ENCODE data around the gene DDX25. TPM values are rescaled to one million over a fixed set of nuclear protein-coding genes. Genes with fewer than 3 reads are reported as not detected.

The DDX25 gene
- total and polyA plus RNA-seq, 10 of the 15 experiments (the other 5 are each of a cell fraction or from before 2014, with no cell fraction given): 0.05 TPM; not detected in 9

GRCh38 chr11:125923012-125923579 lies 18.8 kb downstream of the DDX25 start:
- H3K79me2 ChIP-seq (ENCODE audit: control insufficient read depth, insufficient read depth, low read length): no peaks in the 10 kb centered on the region
- CTCF ChIA-PET: interaction anchor here (0.7 to 5.9 kb wide), 12 partner anchors 12 to 558 kb away, joined by 3 to 120 read pairs (median 4); partner anchors contain the start of gene PUS3
- H4K20me1 ChIP-seq (ENCODE audit: control insufficient read depth, insufficient read depth): no peaks in the 10 kb centered on the region
- no peak overlapping the region for H3K4me2 ChIP-seq (ENCODE audit: control insufficient read depth, insufficient read depth)
- no peak overlapping the region for H2AFZ ChIP-seq (ENCODE audit: control insufficient read depth, low read depth, low read length)
- no peak overlapping the region for H3K9ac ChIP-seq (ENCODE audit: control insufficient read depth, insufficient read depth, low read length)
- intact Hi-C loops (cut with micrococcal nuclease; ENCODE audit: unreplicated experiment) (loop anchor here (1.0 to 10.0 kb wide), 4 partner anchors 139 to 392 kb away; partner anchors contain the start of gene CDON), in situ Hi-C loops (cut with MboI) (loop anchor here (5.0 kb wide), 1 partner anchor 269 kb away; no protein-coding TSS in a partner anchor)
- H3K27ac ChIP-seq (ENCODE audit: control insufficient read depth, insufficient read depth): no peak overlapping the region
- H3K36me3 ChIP-seq (ENCODE audit: control insufficient read depth in 2 of 2, insufficient read depth in 2 of 2, low read length in 1 of 2): no peaks in the 10 kb centered on the region
- no peaks in the 10 kb centered on the region for H3K9me3 ChIP-seq (replicated peaks; ENCODE audit: control insufficient read depth, insufficient read depth, low read length)
- no TSS peak for BruUV-seq (replicated peaks)
- RAD21 ChIA-PET (ENCODE audit: unreplicated experiment): interaction anchor here (2.0 to 3.7 kb wide), 2 partner anchors 266 to 270 kb away, joined by 6 to 27 read pairs; no protein-coding TSS in a partner anchor
- POLR2A ChIA-PET: interaction anchor here (0.6 kb wide), 1 partner anchor 164 kb away, joined by 3 read pairs; no protein-coding TSS in a partner anchor
- no peaks in the 10 kb centered on the region for H3K27me3 ChIP-seq (replicated peaks in 1 of 2; ENCODE audit: control insufficient read depth in 2 of 2, insufficient read depth in 2 of 2, low read length in 1 of 2)
- SMC1A ChIA-PET (ENCODE audit: uncharacterized antibody, unreplicated experiment): interaction anchor here (0.6 to 6.3 kb wide), 6 partner anchors 24 to 272 kb away, joined by 3 to 61 read pairs (median 4); no protein-coding TSS in a partner anchor
- under 1% methylated on average over 8 of the region's 8 CpGs for WGBS (ENCODE audit: insufficient coverage, insufficient replicate concordance, low lambda C conversion rate, missing lambda C conversion rate)
- peak; percentile 37 for DNase-seq (ENCODE audit: low read depth, low spot score)
- peak; percentile 97 for ATAC-seq
- H3K4me1 ChIP-seq (ENCODE audit: control insufficient read depth, insufficient read depth, low read length): no peaks in the 10 kb centered on the region
- no peak overlapping the region for H3K4me3 ChIP-seq
- peak; percentile 81 for FAIRE-seq
- no peak for TF ChIP-seq MTA2 (IDR thresholded peaks at IDR 0.05; ENCODE audit: low read depth)
- TF ChIP-seq PKNOX1 (IDR thresholded peaks at IDR 0.05): no peak
- TF ChIP-seq IRF4 (IDR thresholded peaks at IDR 0.05; ENCODE audit: low read depth, low read length): 0 out of 2 replicates have a peak, but pooled peaks have one; percentile 30
- no peak for TF ChIP-seq USF1 (IDR thresholded peaks at IDR 0.05; ENCODE audit: borderline replicate concordance, extremely low read length, insufficient read depth, low read depth, low read length)
- no peak for TF ChIP-seq SMAD5 (IDR thresholded peaks at IDR 0.05; ENCODE audit: low read depth)
- TF ChIP-seq LARP7 (IDR thresholded peaks at IDR 0.05): no peak
- TF ChIP-seq ATF7 (IDR thresholded peaks at IDR 0.05; ENCODE audit: low read depth): no peak
- TF ChIP-seq EGR1 (IDR thresholded peaks at IDR 0.05; ENCODE audit: borderline replicate concordance in 1 of 2, low read depth in 2 of 2, low read length in 2 of 2): no peak
- peak; percentile 83 to 89 (median 85) for TF ChIP-seq CTCF (IDR thresholded peaks at IDR 0.05 in 2 of 3, conservative IDR thresholded peaks at IDR 0.05 in 1 of 3; ENCODE audit: control insufficient read depth in 2 of 3, extremely low read depth in 1 of 3, insufficient read depth in 1 of 3, low read depth in 3 of 3, low read length in 3 of 3)
- TF ChIP-seq BCL3 (IDR thresholded peaks at IDR 0.05; ENCODE audit: borderline replicate concordance, insufficient read depth, low read depth, low read length, poor library complexity, severe bottlenecking): no peak
- no peak for TF ChIP-seq IKZF2 (IDR thresholded peaks at IDR 0.05)
- TF ChIP-seq RAD21 (IDR thresholded peaks at IDR 0.05; ENCODE audit: insufficient read depth, low read depth, low read length): peak; percentile 89
- TF ChIP-seq ESRRA (IDR thresholded peaks at IDR 0.05; ENCODE audit: low read length): no peak
- TF ChIP-seq EZH2 (IDR thresholded peaks at IDR 0.05; ENCODE audit: borderline replicate concordance, control insufficient read depth, low read depth, low read length): no peak
- no peak for TF ChIP-seq CBX3 (IDR thresholded peaks at IDR 0.05; ENCODE audit: borderline replicate concordance, low read depth)
- no peak for TF ChIP-seq YBX1 (IDR thresholded peaks at IDR 0.05)
- no peak for TF ChIP-seq IKZF1 (conservative IDR thresholded peaks at IDR 0.05)

Data from GM12878 (cell line).